ENCODE results near the gene DYDC1. TPM values are rescaled to one million over a fixed set of nuclear protein-coding genes. Genes with fewer than 3 reads are reported as not detected.

Gene DYDC1
- total and polyA plus RNA-seq, 7 donors: not detected

- intact Hi-C loops (cut with DNase I): no loop called here
- TF ChIP-seq, protein P1, sequence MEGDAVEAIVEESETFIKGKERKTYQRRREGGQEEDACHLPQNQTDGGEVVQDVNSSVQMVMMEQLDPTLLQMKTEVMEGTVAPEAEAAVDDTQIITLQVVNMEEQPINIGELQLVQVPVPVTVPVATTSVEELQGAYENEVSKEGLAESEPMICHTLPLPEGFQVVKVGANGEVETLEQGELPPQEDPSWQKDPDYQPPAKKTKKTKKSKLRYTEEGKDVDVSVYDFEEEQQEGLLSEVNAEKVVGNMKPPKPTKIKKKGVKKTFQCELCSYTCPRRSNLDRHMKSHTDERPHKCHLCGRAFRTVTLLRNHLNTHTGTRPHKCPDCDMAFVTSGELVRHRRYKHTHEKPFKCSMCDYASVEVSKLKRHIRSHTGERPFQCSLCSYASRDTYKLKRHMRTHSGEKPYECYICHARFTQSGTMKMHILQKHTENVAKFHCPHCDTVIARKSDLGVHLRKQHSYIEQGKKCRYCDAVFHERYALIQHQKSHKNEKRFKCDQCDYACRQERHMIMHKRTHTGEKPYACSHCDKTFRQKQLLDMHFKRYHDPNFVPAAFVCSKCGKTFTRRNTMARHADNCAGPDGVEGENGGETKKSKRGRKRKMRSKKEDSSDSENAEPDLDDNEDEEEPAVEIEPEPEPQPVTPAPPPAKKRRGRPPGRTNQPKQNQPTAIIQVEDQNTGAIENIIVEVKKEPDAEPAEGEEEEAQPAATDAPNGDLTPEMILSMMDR (IDR thresholded peaks at IDR 0.05): no peak
- H3K9me3 ChIP-seq: peaks cover 9% of the 10 kb centered on the region
- DNase-seq (no peak), ATAC-seq (no peak)
- WGBS, 3 donors: 71 to 77% (median 73%) methylated on average over 3 of the region's 3 CpGs
- H3K27ac ChIP-seq: no peak overlapping the region
- H3K4me3 ChIP-seq: no peak overlapping the region
- no peaks in the 10 kb centered on the region for H3K36me3 ChIP-seq (ENCODE audit: insufficient read depth in 1 of 2, low read depth in 1 of 2)
- peaks cover 0 to 2% (median 2%) of the 10 kb centered on the region in 3 donors for H3K27me3 ChIP-seq (ENCODE audit: insufficient read depth in 3 of 3, low read length in 2 of 3)
- no peaks in the 10 kb centered on the region for H3K4me1 ChIP-seq
These were observed 59.6 kb downstream of the DYDC1 start for GRCh38 chr10:80296942-80297341.

DNA sequence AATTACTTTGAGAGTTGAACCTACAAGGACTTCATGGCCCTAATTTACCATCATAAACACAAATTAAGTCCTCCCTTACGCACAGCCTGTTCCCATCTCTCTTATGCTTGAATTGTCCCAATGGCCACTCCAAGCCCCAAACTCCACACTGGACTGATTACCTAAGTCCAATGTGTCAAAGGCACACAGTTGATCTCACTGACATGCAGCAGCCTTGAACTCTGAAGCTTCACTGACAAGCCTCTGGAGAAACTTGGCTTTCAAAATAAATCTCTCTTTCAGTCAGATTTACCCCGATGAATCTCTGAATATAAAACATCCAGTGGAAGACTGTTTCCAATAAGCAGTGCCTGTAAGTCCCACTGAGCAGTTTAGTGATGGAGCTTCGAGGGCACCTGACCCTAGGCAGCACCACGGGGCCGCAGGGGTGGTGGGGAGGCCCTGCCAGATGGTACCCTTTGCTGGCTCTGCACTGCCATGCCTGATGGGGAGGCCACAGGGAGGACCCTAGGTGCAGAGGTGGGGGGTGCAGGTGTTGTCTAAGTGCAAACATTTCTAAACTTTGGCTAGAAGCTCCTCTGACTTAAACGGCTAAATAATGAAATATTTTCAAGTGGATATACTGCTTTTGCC is 63.8 kb downstream of the DYDC1 start:
- no peak overlapping the region for H3K27ac ChIP-seq

GRCh38 chr10:80290474-80291220 is 65.9 kb downstream of the DYDC1 start:
- Histone ChIP-seq H3K27ac (no peak overlapping the region), H3K9me3 (no peaks in the 10 kb centered on the region), H3K36me3 (ENCODE audit: insufficient read depth in 1 of 2, low read depth in 1 of 2) (no peaks in the 10 kb centered on the region), H3K4me1 (no peaks in the 10 kb centered on the region), H3K4me3 (no peak overlapping the region), H3K27me3 (ENCODE audit: insufficient read depth in 3 of 3, low read length in 2 of 3) (peaks cover 0 to 16% (median 5%) of the 10 kb centered on the region in 3 donors)
- DNase-seq (no peak), ATAC-seq (no peak)
- TF ChIP-seq, protein P1 (IDR thresholded peaks at IDR 0.05): no peak
- intact Hi-C loops (cut with DNase I): no loop called here
- WGBS, 3 donors: 46 to 57% (median 52%) methylated on average over 4 of the region's 4 CpGs

More for the DNA sequence above, 63.8 kb downstream of the DYDC1 start:
- intact Hi-C loops (cut with DNase I): no loop called here
- Histone ChIP-seq H3K9me3 (peaks cover 8% of the 10 kb centered on the region), H3K36me3 (ENCODE audit: insufficient read depth in 1 of 2, low read depth in 1 of 2) (no peaks in the 10 kb centered on the region), H3K27me3 (ENCODE audit: insufficient read depth in 3 of 3, low read length in 2 of 3) (peaks cover 0 to 12% (median 5%) of the 10 kb centered on the region in 3 donors), H3K4me1 (no peaks in the 10 kb centered on the region), H3K4me3 (no peak overlapping the region)
- DNase-seq (no peak), ATAC-seq (no peak)
- WGBS, 3 donors: 74 to 76% (median 74%) methylated on average over 6 of the region's 6 CpGs
- TF ChIP-seq, protein P1 (IDR thresholded peaks at IDR 0.05): no peak

DNA sequence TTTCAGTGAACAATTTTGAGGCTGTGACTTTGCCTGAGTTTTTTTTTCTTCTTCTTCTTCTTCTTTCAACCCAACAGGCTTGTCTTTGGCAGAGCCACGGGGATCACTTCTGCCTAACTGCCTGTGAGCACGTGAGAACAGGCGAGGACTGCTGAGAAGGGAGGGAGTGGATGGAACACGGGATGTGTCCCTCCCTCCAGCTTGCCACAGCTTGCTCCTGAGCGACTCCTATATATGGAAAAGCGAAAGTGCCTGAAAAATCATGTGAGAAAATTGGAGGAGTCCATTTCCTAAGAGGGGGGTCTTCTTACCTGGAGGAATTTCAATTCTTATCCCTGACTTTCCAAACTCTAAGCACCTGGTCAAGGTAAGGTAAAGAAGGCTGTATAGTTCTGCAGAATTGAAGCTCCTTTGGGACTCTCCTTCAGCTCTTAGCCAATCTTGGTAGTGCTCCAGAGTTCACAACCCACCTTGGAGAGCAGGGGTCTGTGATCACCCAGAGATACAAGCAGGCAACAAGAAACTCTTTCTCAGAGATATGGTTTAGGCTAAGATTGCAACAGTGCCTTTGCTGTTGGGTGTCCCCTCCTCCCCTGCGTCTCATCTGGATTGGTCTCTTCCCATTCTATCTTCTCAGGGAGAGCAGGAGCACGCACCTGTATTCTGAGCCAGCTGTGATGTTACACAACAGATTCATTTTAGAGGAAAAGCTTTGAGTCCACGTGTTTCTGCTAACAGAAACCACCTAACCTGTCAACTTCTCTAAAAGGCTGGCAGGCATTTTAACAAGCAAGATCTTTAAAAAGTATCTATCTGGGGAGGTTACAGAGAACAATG is 66.9 kb downstream of the DYDC1 start, which contains the start of gene MAT1A:
MAT1A (minus strand) TSS at position 208 of the 837 bp plus-strand sequence. CDS start 235 bp downstream, outside the sequence.
- peaks cover 0 to 16% (median 5%) of the 10 kb centered on the region in 3 donors for H3K27me3 ChIP-seq (ENCODE audit: insufficient read depth in 3 of 3, low read length in 2 of 3)
- no peak for ATAC-seq
- H3K9me3 ChIP-seq: no peaks in the 10 kb centered on the region
- DNase-seq: no peak
- no peak within 1 kb of the TSS for H3K4me3 ChIP-seq
- no peak within 1 kb of the TSS for H3K27ac ChIP-seq
- H3K36me3 ChIP-seq (ENCODE audit: insufficient read depth in 1 of 2, low read depth in 1 of 2): no peaks in the 10 kb centered on the region
- WGBS, 3 donors: 26 to 32% (median 27%) methylated on average over 9 of the region's 9 CpGs
- H3K4me1 ChIP-seq: no peaks in the 10 kb centered on the region
- TF ChIP-seq, protein P1 (IDR thresholded peaks at IDR 0.05): no peak
- intact Hi-C loops (cut with DNase I): no loop called here
